Nephron progenitor cell (in vitro differentiated cells): ENCODE data around the gene RPP25L.

Experiments used
- DNase-seq: peaks from one replicate; pipeline ENCODE4 v3.0.0; 2021
- H3K27ac Mint-ChIP-seq: 2 replicates; pipeline ENCODE4 v1.8.0; 2021; ENCODE audit warnings: mild to moderate bottlenecking, moderate library complexity, mixed read lengths
- H3K27me3 Mint-ChIP-seq: 2 replicates; pipeline ENCODE4 v1.8.0; 2021; ENCODE audit warnings: mild to moderate bottlenecking, low read depth, mixed read lengths; ENCODE audit not compliant: poor library complexity
- H3K36me3 Mint-ChIP-seq: 2 replicates; pipeline ENCODE4 v1.8.0; 2021; ENCODE audit warnings: low read depth, mixed read lengths
- H3K4me1 Mint-ChIP-seq: 2 replicates; pipeline ENCODE4 v1.8.0; 2021; ENCODE audit warnings: mixed read lengths
- H3K4me3 Mint-ChIP-seq: 2 replicates; pipeline ENCODE4 v1.8.0; 2021; ENCODE audit warnings: mild to moderate bottlenecking, moderate library complexity, mixed read lengths
- H3K9me3 Mint-ChIP-seq: 2 replicates; pipeline ENCODE4 v1.8.0; 2021; ENCODE audit warnings: mild to moderate bottlenecking, moderate library complexity, mixed read lengths
- TF ChIP-seq, protein P1 (sequence below): fragments of 200-600 bp; sonication (generic); IDR thresholded peaks from 2 replicates; pipeline ENCODE4 v1.5.0; 2021; ENCODE audit warnings: antibody characterized with exemption

The RPP25L gene

DNA sequence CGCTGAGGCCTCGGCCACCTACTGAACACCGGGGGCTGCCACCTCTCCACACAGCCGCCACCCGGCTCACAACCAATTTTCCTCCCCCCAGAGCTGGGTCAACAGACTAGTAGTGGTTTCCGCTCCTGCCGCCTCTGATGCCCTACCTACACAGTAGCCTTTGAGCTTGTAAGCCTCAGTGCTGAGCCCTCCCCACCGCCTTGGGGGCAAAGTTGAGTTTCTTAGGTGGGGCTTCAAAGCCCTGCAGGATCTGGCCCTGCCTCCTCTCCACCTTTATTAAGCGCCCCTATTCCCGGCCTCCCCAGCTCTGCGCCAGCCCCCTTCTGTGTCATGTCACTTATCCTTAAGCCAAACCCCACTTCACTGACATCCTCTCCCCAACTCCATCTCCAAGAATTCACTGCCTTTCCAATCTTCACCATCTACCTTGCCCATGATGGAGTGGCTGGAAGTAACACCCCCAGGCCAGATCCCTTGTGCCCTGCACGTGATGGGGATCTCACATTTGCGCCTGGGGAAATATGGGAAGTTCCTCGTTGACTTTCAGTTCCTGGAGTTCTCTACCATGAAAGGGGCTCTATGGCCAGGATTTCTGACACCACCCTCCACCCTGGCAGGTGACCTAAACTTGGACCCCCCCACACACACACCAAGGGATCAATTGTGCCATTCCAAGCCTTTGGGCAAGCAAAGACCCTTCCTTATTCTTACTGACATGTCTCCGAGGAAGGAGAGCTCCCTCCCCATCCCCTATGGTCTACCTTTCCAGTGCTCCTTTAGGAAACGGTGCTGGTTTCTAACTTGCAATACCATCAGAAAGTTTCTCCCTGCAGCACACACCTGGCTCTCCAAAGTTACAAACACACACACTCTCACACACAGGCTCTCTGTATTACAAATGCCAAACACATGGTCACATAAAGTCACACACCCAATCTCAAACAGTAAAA is 19.7 kb downstream of the RPP25L start:
- no peak for DNase-seq
- no peaks in the 10 kb centered on the region for H3K9me3 Mint-ChIP-seq
- peaks cover 69% of the 10 kb centered on the region for H3K4me1 Mint-ChIP-seq
- H3K4me3 Mint-ChIP-seq: peak overlapping the region; percentile 16
- no peak overlapping the region for H3K27ac Mint-ChIP-seq
- no peaks in the 10 kb centered on the region for H3K36me3 Mint-ChIP-seq
- peaks cover 59% of the 10 kb centered on the region for H3K27me3 Mint-ChIP-seq
- TF ChIP-seq, protein P1, sequence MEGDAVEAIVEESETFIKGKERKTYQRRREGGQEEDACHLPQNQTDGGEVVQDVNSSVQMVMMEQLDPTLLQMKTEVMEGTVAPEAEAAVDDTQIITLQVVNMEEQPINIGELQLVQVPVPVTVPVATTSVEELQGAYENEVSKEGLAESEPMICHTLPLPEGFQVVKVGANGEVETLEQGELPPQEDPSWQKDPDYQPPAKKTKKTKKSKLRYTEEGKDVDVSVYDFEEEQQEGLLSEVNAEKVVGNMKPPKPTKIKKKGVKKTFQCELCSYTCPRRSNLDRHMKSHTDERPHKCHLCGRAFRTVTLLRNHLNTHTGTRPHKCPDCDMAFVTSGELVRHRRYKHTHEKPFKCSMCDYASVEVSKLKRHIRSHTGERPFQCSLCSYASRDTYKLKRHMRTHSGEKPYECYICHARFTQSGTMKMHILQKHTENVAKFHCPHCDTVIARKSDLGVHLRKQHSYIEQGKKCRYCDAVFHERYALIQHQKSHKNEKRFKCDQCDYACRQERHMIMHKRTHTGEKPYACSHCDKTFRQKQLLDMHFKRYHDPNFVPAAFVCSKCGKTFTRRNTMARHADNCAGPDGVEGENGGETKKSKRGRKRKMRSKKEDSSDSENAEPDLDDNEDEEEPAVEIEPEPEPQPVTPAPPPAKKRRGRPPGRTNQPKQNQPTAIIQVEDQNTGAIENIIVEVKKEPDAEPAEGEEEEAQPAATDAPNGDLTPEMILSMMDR: peak; percentile 2

DNA sequence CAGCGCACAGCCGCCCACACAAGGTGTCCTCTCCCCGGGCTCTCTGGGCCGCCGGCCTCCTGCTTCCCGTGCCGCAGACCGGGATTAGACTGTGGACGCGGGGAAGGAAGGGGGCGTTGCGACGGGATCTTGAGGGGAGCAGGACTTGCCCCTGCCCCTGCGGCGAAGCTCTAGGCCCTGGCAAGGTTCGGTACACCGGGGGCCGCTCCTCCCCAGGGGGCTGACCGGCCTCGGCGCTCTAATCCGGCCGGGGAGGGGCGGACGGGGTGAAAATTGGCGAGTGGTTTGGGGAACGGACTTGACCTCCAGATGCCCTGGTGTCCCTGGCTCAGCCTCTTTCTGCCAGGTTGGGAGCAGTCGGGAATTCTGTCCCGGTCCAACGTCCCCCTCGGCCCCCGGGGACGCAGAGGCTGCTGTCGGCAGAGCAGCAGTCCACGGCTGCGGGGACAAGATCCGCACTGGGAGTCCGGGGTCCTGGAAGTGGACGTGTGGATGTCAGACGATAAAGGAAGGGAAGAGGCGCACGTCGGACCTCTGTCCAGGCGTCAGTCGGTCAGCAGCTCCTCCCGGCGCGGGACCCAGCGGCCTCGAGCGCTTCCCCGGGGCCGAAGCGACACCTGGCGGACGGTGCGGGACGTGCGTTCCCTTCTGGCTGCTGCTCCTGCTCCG is 20.5 kb downstream of the RPP25L start:
- peak overlapping the region; percentile 97 for H3K4me3 Mint-ChIP-seq
- TF ChIP-seq, protein P1: peak; percentile 96
- H3K27ac Mint-ChIP-seq: no peak overlapping the region
- DNase-seq: peak; percentile 96
- peaks cover 55% of the 10 kb centered on the region for H3K27me3 Mint-ChIP-seq
- H3K36me3 Mint-ChIP-seq: no peaks in the 10 kb centered on the region
- peaks cover 72% of the 10 kb centered on the region for H3K4me1 Mint-ChIP-seq
- no peaks in the 10 kb centered on the region for H3K9me3 Mint-ChIP-seq

DNA sequence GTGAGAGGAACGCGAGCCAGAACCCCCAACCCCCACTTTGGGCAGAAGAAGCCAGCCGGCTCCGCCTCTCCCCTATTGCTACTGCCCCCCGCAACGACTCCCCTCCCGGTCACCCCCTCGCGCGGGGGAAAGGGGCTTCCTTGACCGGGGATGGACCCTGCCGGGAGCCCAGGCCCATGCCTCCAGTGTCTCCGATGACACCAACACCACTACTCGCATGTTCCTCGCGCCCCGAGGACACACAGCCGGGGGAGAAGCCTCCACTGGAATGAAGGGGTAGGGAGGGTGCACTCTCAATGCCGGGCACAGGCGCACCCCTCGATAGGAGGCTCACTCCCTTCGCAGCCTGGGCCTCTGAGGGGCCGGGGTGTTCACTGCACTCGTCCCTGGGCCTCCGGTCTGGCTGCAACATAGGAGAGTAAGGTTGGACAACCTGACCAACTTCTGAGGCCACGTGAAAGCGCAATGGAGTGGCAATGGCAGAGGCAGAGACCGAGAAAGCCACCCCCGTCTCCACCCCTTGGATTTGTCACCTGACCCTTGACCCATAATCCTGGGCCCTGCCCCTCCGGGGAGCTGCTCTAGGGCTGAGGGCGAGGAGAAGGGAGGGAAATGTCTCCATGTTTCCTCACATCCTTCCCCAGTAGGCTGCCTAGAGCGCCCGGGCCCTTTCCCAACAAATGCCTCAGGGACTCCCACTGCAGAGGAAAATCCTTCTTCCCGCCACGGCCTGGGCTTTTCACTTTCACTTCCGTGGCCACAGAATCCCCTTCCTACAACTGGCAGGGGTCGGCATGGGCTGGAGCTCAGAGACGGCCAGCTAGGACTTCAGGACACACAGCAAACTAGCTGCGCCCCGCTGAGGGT is 21.3 kb downstream of the RPP25L start:
- Mint-ChIP-seq H3K9me3 (no peaks in the 10 kb centered on the region), H3K27ac (no peak overlapping the region), H3K4me3 (peak overlapping the region; percentile 97), H3K27me3 (peaks cover 54% of the 10 kb centered on the region), H3K4me1 (peaks cover 74% of the 10 kb centered on the region), H3K36me3 (no peaks in the 10 kb centered on the region)
- peak; percentile 38 for DNase-seq
- TF ChIP-seq, protein P1: no peak

DNA sequence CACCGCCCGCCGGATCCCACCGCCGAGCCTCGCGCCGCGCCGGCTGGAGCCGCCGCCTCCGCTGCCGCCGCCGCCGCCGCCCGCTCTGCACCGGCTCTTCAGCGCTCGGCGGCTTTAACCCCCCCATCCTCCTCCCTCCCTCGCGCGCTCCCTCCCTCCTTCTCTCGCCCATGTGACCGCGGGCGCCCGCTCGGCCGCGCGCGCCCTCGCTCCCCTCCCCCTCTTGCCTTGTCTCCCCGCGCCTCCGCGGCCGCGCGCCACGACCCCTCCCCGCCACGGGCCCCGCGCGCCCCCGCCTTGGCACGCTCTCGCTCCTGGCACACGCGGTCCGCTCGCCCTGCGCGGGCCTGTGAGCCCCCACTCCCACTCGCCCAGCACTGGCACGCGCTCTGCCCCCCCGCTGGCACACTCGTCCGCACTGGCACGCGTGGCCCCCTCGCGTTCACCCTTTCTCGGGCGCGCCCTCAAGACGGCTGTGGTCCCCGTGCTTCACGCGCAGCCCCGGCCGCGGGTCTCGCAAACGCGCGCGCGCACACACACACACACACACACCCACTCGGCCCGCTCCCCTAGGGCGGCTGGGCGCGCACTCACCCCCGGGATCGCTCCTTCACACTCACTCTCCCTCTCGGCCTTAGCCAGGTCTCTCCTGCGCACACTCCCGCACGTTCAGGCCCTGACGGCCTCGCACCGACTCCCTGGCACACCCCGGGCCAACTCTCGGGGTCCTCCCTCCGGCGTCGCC is 22.1 kb downstream of the RPP25L start, which contains the start of gene CNTFR:
Gene CNTFR (minus strand): TSS at position 89 of the 745 bp plus-strand sequence. CDS start 20,743 bp downstream, outside the sequence.
- Mint-ChIP-seq H3K27ac (peak within 1 kb of the TSS; percentile 63), H3K27me3 (peaks cover 52% of the 10 kb centered on the region), H3K36me3 (no peaks in the 10 kb centered on the region), H3K4me1 (peaks cover 75% of the 10 kb centered on the region), H3K4me3 (peak within 1 kb of the TSS; percentile 97), H3K9me3 (no peaks in the 10 kb centered on the region)
- DNase-seq: peak; percentile 75
- TF ChIP-seq, protein P1: no peak
